HCT116 (cell line): ENCODE measurements around the gene MBD5. TPM values are rescaled to one million over a fixed set of nuclear protein-coding genes. Genes with fewer than 3 reads are reported as not detected.

Experiments
- ATAC-seq: fragments of 200-7000 bp; cut with Tn5 transposase; 2 replicates; pipeline ENCODE4 v1.9.1; 2020; ENCODE audit warnings: mild to moderate bottlenecking, moderate library complexity
- BruUV-seq: library from RNA; stranded (reverse); fragments of 400-500 nt; replicated peaks from 2 replicates; lab custom pipeline; 2021; lab: Mats Ljungman, UMichigan
- CTCF ChIA-PET: fragments of 300-600 bp; sonication (Branson Sonifier 250); formaldehyde crosslinking; loops from one replicate; lab custom pipeline; 2021; ENCODE audit warnings: antibody characterized with exemption; lab: Charles Lee
- POLR2A ChIA-PET: fragments of 300-600, 350-600 bp; sonication (Branson Sonifier 250); formaldehyde crosslinking; loops from one replicate; lab custom pipeline; 2021; ENCODE audit warnings: antibody characterized with exemption; lab: Charles Lee
- RAD21 ChIA-PET, 2 experiments: fragments of 300-600 bp; sonication (Branson Sonifier 250); formaldehyde crosslinking; loops; one replicate each; lab custom pipeline; 2023; ENCODE audit warnings: low total read pairs in 2 of 2; ENCODE audit not compliant: uncharacterized antibody in 2 of 2, unreplicated experiment in 2 of 2, low non-redundant PET in 1 of 2; lab: Charles Lee
- DNase-seq: peaks from one replicate; pipeline ENCODE4 v3.0.0-alpha.2; 2010; ENCODE audit warnings: low read depth, low spot score
- H2AFZ ChIP-seq: fragments of 200-600 bp; shearing (Covaris generic), sonication (generic); 2 replicates; pipeline ENCODE4 v1.6.1; 2017; ENCODE audit warnings: low read depth, mixed run types, mixed read lengths, antibody characterized with exemption, low read length; ENCODE audit not compliant: poor library complexity, severe bottlenecking
- H3K27ac ChIP-seq: 2 replicates; pipeline ENCODE4 v1.5.1; 2012; ENCODE audit warnings: low read depth, low read length
- H3K27me3 ChIP-seq: fragments of 200-600 bp; sonication (generic); 2 replicates; pipeline ENCODE4 v1.6.1; 2016; ENCODE audit warnings: mixed run types, low read length, mixed read lengths; ENCODE audit not compliant: insufficient read depth
- H3K36me3 ChIP-seq, 2 experiments: fragments of 200-500 bp in 1 of 2; fragments of 200-600 bp in 1 of 2; sonication (Bioruptor generic) in 1 of 2; sonication (generic) in 1 of 2; 2 replicates each; pipeline versions ENCODE4 v1.5.1 to v1.6.1; 2014 to 2016; ENCODE audit warnings: low read length in 2 of 2, inconsistent platforms in 1 of 2, mixed read lengths in 1 of 2, mixed run types in 1 of 2; ENCODE audit not compliant: insufficient read depth in 2 of 2, control insufficient read depth in 1 of 2
- H3K4me1 ChIP-seq, 2 experiments: fragments of 200-600 bp in 1 of 2; sonication (generic) in 1 of 2; 2 replicates each; pipeline versions ENCODE4 v1.5.1 to v1.6.1; 2012 to 2017; ENCODE audit warnings: low read length in 2 of 2, inconsistent platforms in 1 of 2, mild to moderate bottlenecking in 1 of 2, mixed read lengths in 1 of 2, mixed run types in 1 of 2, moderate library complexity in 1 of 2; ENCODE audit not compliant: insufficient read depth in 2 of 2, control insufficient read depth in 1 of 2
- H3K4me2 ChIP-seq: fragments of 200-600 bp; sonication (generic); 2 replicates; pipeline ENCODE4 v1.6.1; 2017; ENCODE audit warnings: mixed run types, low read length, mixed read lengths
- H3K4me3 ChIP-seq, 2 experiments: fragments of 200-600 bp in 1 of 2; sonication (generic) in 1 of 2; replicated peaks in 1 of 2; 2 replicates each; pipeline ENCODE4 v1.5.1; 2011 to 2016; ENCODE audit warnings: low read length in 2 of 2, control low read depth in 1 of 2, low read depth in 1 of 2, mild to moderate bottlenecking in 1 of 2, mixed read lengths in 1 of 2, mixed run types in 1 of 2
- H3K79me2 ChIP-seq: fragments of 200-600 bp; sonication (generic); 2 replicates; pipeline ENCODE4 v1.6.1; 2017; ENCODE audit warnings: mild to moderate bottlenecking, mixed run types, low read length, moderate library complexity, mixed read lengths; ENCODE audit not compliant: insufficient read depth
- H3K9ac ChIP-seq: fragments of 200-600 bp; sonication (generic); 2 replicates; pipeline ENCODE4 v1.6.1; 2016; ENCODE audit warnings: low read length, mixed read lengths
- H3K9me2 ChIP-seq: fragments of 200-600 bp; sonication (generic), shearing (Covaris generic); 2 replicates; pipeline ENCODE4 v1.6.1; 2017; ENCODE audit warnings: mixed run types, mild to moderate bottlenecking, moderate library complexity; ENCODE audit not compliant: insufficient read depth
- H3K9me3 ChIP-seq, 2 experiments: fragments of 200-500 bp in 1 of 2; fragments of 200-600 bp in 1 of 2; sonication (Bioruptor generic) in 1 of 2; sonication (generic) in 1 of 2; 2 replicates each; pipeline ENCODE4 v1.6.1; 2014 to 2017; ENCODE audit warnings: low read length in 2 of 2, mixed read lengths in 2 of 2, inconsistent platforms in 1 of 2, low read depth in 1 of 2, mild to moderate bottlenecking in 1 of 2, mixed run types in 1 of 2, moderate library complexity in 1 of 2; ENCODE audit not compliant: control insufficient read depth in 1 of 2, insufficient read depth in 1 of 2
- H4K20me1 ChIP-seq: fragments of 200-600 bp; sonication (generic), shearing (Covaris generic); 2 replicates; pipeline ENCODE4 v1.6.1; 2017; ENCODE audit warnings: mixed run types, mild to moderate bottlenecking, moderate library complexity; ENCODE audit not compliant: insufficient read depth
- ATF3 ChIP-seq: IDR thresholded peaks from 2 replicates; pipeline ENCODE4 v1.6.1; 2012
- CBX3 ChIP-seq: IDR thresholded peaks from 2 replicates; pipeline ENCODE4 v1.6.1; 2012; ENCODE audit warnings: low read depth
- EGR1 ChIP-seq: IDR thresholded peaks from 2 replicates; pipeline ENCODE4 v1.6.1; 2012; ENCODE audit warnings: low read depth
- ELF1 ChIP-seq: IDR thresholded peaks from 2 replicates; pipeline ENCODE4 v1.6.1; 2012; ENCODE audit warnings: low read depth, borderline replicate concordance
- EZH2 ChIP-seq: fragments of 200-600 bp; sonication (generic); IDR thresholded peaks from 2 replicates; pipeline ENCODE4 v1.6.1; 2017; ENCODE audit warnings: antibody characterized with exemption, mixed run types
- EZH2phosphoT487 ChIP-seq: fragments of 200-600 bp; IDR thresholded peaks from 2 replicates; pipeline ENCODE4 v1.6.1; 2018; ENCODE audit warnings: antibody characterized with exemption, borderline replicate concordance
- FOSL1 ChIP-seq: IDR thresholded peaks from 2 replicates; pipeline ENCODE4 v1.6.1; 2012; ENCODE audit warnings: low read depth
- MAX ChIP-seq: IDR thresholded peaks from 2 replicates; pipeline ENCODE4 v1.6.1; 2012
- POLR2A ChIP-seq: IDR thresholded peaks from 2 replicates; pipeline ENCODE4 v1.7.0; 2011; ENCODE audit warnings: borderline replicate concordance; ENCODE audit not compliant: insufficient read depth, insufficient read length; ENCODE audit errors: extremely low read depth
- POLR2AphosphoS5 ChIP-seq: IDR thresholded peaks from 2 replicates; pipeline ENCODE4 v1.6.1; 2011; ENCODE audit warnings: mild to moderate bottlenecking, low read depth, low read length, moderate library complexity
- RAD21 ChIP-seq: IDR thresholded peaks from 2 replicates; pipeline ENCODE4 v1.6.1; 2012; ENCODE audit warnings: low read depth, mild to moderate bottlenecking
- SIN3A ChIP-seq: IDR thresholded peaks from 2 replicates; pipeline ENCODE4 v1.6.1; 2012; ENCODE audit warnings: low read depth
- SP1 ChIP-seq: IDR thresholded peaks from 2 replicates; pipeline ENCODE4 v1.6.1; 2012; ENCODE audit warnings: low read depth
- TCF7L2 ChIP-seq: IDR thresholded peaks from 2 replicates; pipeline ENCODE4 v1.7.0; 2011; ENCODE audit warnings: borderline replicate concordance, inconsistent platforms; ENCODE audit not compliant: insufficient read depth, insufficient read length; ENCODE audit errors: extremely low read depth
- YY1 ChIP-seq: IDR thresholded peaks from 2 replicates; pipeline ENCODE4 v1.6.1; 2011; ENCODE audit warnings: low read length, low read depth, moderate library complexity, mild to moderate bottlenecking; ENCODE audit not compliant: insufficient replicate concordance; ENCODE audit errors: extremely low read depth
- ZNF274 ChIP-seq: fragments of 200-500 bp; sonication (Bioruptor generic); IDR thresholded peaks from 2 replicates; pipeline ENCODE4 v1.6.1; 2014; ENCODE audit warnings: mild to moderate bottlenecking, low read depth, low read length, inconsistent platforms
- intact Hi-C: fragments of 100-400 bp; cut with micrococcal nuclease; formaldehyde crosslinking; loops from 2 replicates; pipeline ENCODE4 v1.10.0; 2022
- total RNA-seq: library from RNA; stranded (reverse); gene quantifications from one replicate; pipeline ENCODE4 v1.2.1, GENCODE V29; 2021; ENCODE audit not compliant: unreplicated experiment
- TF ChIP-seq, protein P1 (sequence below): IDR thresholded peaks from 2 replicates; pipeline ENCODE4 v1.6.1; 2012; ENCODE audit warnings: low read depth
- TF ChIP-seq, protein P2 (sequence below), 3 experiments: fragments of 200-600 bp in 1 of 3; sonication (generic) in 1 of 3; IDR thresholded peaks in 2 of 3; conservative IDR thresholded peaks in 1 of 3; 2 replicates each; pipeline ENCODE4 v1.5.1; 2012 to 2017; ENCODE audit warnings: low read depth in 2 of 3, low read length in 2 of 3, antibody characterized with exemption in 1 of 3, borderline replicate concordance in 1 of 3, control low read depth in 1 of 3, mild to moderate bottlenecking in 1 of 3, mixed read lengths in 1 of 3, mixed run types in 1 of 3, moderate library complexity in 1 of 3; ENCODE audit not compliant: insufficient read depth in 1 of 3
- TF ChIP-seq, protein P3 (sequence below): IDR thresholded peaks from 2 replicates; pipeline ENCODE4 v1.6.1; 2011; ENCODE audit warnings: mild to moderate bottlenecking, low read length, moderate library complexity; ENCODE audit not compliant: insufficient replicate concordance; ENCODE audit errors: extremely low read depth

The MBD5 gene
- total RNA-seq, 1 experiment from 2014 or later, result 20.5 TPM

DNA sequence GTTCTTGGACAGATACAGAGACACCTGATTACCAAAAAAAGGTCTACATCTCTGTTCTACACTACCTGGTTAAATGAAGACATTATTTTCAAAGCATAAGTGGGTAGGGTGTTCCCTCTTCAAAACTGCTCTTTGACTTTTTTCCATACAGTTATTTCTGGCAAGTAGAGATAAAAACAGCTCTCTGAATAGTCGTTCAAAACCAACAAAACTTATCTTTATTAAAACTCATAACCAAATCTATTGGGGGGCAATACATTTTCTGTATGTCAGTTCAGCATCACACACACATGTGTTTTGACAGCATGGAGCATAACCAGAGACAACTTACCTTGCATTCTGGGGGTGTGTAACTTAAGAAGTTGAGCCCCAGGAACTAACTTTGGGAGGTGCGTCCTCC lies 474.7 kb downstream of the MBD5 start:
- DNase-seq, result no peak
- no peaks in the 10 kb centered on the region for H3K79me2 ChIP-seq
- CTCF ChIA-PET, result interaction anchor here (1.1 kb wide), 1 partner anchor 14 kb away, joined by 4 read pairs; no protein-coding TSS in a partner anchor
- TF ChIP-seq, protein P1, sequence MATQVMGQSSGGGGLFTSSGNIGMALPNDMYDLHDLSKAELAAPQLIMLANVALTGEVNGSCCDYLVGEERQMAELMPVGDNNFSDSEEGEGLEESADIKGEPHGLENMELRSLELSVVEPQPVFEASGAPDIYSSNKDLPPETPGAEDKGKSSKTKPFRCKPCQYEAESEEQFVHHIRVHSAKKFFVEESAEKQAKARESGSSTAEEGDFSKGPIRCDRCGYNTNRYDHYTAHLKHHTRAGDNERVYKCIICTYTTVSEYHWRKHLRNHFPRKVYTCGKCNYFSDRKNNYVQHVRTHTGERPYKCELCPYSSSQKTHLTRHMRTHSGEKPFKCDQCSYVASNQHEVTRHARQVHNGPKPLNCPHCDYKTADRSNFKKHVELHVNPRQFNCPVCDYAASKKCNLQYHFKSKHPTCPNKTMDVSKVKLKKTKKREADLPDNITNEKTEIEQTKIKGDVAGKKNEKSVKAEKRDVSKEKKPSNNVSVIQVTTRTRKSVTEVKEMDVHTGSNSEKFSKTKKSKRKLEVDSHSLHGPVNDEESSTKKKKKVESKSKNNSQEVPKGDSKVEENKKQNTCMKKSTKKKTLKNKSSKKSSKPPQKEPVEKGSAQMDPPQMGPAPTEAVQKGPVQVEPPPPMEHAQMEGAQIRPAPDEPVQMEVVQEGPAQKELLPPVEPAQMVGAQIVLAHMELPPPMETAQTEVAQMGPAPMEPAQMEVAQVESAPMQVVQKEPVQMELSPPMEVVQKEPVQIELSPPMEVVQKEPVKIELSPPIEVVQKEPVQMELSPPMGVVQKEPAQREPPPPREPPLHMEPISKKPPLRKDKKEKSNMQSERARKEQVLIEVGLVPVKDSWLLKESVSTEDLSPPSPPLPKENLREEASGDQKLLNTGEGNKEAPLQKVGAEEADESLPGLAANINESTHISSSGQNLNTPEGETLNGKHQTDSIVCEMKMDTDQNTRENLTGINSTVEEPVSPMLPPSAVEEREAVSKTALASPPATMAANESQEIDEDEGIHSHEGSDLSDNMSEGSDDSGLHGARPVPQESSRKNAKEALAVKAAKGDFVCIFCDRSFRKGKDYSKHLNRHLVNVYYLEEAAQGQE, result no peak
- TF ChIP-seq RAD21 (no peak), POLR2A (no peak), FOSL1 (no peak), POLR2AphosphoS5 (no peak), TCF7L2 (no peak), YY1 (no peak), EZH2phosphoT487 (no peak), SP1 (no peak), ZNF274 (no peak), EGR1 (no peak), ELF1 (no peak), EZH2 (no peak), MAX (no peak), ATF3 (no peak), CBX3 (no peak), SIN3A (no peak)
- TF ChIP-seq, protein P2, sequence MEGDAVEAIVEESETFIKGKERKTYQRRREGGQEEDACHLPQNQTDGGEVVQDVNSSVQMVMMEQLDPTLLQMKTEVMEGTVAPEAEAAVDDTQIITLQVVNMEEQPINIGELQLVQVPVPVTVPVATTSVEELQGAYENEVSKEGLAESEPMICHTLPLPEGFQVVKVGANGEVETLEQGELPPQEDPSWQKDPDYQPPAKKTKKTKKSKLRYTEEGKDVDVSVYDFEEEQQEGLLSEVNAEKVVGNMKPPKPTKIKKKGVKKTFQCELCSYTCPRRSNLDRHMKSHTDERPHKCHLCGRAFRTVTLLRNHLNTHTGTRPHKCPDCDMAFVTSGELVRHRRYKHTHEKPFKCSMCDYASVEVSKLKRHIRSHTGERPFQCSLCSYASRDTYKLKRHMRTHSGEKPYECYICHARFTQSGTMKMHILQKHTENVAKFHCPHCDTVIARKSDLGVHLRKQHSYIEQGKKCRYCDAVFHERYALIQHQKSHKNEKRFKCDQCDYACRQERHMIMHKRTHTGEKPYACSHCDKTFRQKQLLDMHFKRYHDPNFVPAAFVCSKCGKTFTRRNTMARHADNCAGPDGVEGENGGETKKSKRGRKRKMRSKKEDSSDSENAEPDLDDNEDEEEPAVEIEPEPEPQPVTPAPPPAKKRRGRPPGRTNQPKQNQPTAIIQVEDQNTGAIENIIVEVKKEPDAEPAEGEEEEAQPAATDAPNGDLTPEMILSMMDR (IDR thresholded peaks at IDR 0.05 in 2 of 3, conservative IDR thresholded peaks at IDR 0.05 in 1 of 3; ENCODE audit: borderline replicate concordance in 1 of 3, insufficient read depth in 1 of 3, low read depth in 2 of 3, low read length in 2 of 3), result no peak
- TF ChIP-seq, protein P3, sequence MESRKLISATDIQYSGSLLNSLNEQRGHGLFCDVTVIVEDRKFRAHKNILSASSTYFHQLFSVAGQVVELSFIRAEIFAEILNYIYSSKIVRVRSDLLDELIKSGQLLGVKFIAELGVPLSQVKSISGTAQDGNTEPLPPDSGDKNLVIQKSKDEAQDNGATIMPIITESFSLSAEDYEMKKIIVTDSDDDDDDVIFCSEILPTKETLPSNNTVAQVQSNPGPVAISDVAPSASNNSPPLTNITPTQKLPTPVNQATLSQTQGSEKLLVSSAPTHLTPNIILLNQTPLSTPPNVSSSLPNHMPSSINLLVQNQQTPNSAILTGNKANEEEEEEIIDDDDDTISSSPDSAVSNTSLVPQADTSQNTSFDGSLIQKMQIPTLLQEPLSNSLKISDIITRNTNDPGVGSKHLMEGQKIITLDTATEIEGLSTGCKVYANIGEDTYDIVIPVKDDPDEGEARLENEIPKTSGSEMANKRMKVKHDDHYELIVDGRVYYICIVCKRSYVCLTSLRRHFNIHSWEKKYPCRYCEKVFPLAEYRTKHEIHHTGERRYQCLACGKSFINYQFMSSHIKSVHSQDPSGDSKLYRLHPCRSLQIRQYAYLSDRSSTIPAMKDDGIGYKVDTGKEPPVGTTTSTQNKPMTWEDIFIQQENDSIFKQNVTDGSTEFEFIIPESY, result no peak
- TF ChIP-seq, all 23 proteins: peak for 0
- H3K27ac ChIP-seq, result no peak overlapping the region
- no peaks in the 10 kb centered on the region for H3K4me1 ChIP-seq
- intact Hi-C loops, result no loop called here
- POLR2A ChIA-PET, result no interaction called here
- no peak overlapping the region for H3K4me3 ChIP-seq
- H4K20me1 ChIP-seq, result no peaks in the 10 kb centered on the region
- no peaks in the 10 kb centered on the region for H3K27me3 ChIP-seq
- BruUV-seq, result no TSS peak
- H3K4me2 ChIP-seq, result no peak overlapping the region
- ATAC-seq, result no peak
- H3K9ac ChIP-seq, result no peak overlapping the region
- no peaks in the 10 kb centered on the region for H3K9me3 ChIP-seq
- RAD21 ChIA-PET, result no interaction called here
- no peak overlapping the region for H2AFZ ChIP-seq
- no peaks in the 10 kb centered on the region for H3K36me3 ChIP-seq
- H3K9me2 ChIP-seq, result no peaks in the 10 kb centered on the region
